ENCODE measurements around the gene ADAMTSL1. TPM values are rescaled to one million over a fixed set of nuclear protein-coding genes. Genes with fewer than 3 reads are reported as not detected.

ADAMTSL1 gene
- total RNA-seq, 4 donors from 2014 or later = 21.3 to 138 (median 125) TPM

DNA sequence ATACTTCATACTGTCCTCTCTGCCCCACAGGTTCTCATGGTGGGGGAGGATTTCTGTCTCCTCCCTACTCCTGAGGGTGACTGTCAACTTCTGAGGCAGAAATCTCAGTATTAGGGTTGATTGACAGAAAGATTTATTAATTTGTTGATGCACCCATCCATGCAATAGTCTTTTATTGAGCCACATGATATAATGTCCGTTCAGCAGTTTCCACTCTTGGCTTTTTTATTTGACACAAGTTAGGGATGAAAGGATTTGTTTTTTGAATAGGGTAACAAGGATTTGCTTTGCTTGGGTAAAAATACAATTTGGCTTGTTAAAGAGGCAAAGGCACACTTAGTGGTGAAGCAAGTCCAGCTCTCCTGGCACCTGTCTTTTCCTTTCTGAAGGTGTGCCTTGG is 125.0 kb downstream of the ADAMTSL1 start:
- no peak for ATAC-seq
- peaks cover 4 to 53% (median 9%) of the 10 kb centered on the region in 3 donors for H3K4me1 ChIP-seq
- no peaks in the 10 kb centered on the region for H3K27me3 ChIP-seq
- H3K36me3 ChIP-seq = no peaks in the 10 kb centered on the region
- TF ChIP-seq, protein P1, sequence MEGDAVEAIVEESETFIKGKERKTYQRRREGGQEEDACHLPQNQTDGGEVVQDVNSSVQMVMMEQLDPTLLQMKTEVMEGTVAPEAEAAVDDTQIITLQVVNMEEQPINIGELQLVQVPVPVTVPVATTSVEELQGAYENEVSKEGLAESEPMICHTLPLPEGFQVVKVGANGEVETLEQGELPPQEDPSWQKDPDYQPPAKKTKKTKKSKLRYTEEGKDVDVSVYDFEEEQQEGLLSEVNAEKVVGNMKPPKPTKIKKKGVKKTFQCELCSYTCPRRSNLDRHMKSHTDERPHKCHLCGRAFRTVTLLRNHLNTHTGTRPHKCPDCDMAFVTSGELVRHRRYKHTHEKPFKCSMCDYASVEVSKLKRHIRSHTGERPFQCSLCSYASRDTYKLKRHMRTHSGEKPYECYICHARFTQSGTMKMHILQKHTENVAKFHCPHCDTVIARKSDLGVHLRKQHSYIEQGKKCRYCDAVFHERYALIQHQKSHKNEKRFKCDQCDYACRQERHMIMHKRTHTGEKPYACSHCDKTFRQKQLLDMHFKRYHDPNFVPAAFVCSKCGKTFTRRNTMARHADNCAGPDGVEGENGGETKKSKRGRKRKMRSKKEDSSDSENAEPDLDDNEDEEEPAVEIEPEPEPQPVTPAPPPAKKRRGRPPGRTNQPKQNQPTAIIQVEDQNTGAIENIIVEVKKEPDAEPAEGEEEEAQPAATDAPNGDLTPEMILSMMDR (IDR thresholded peaks at IDR 0.05) = no peak
- TF ChIP-seq POLR2AphosphoS5 (IDR thresholded peaks at IDR 0.05) = no peak
- H3K9me3 ChIP-seq = peaks cover 0 to 12% (median 0%) of the 10 kb centered on the region in 3 donors
- H3K27ac ChIP-seq = no peak overlapping the region
- H3K4me3 ChIP-seq = no peak overlapping the region
- 56 to 63% methylated on average over 1 of the region's 1 CpG for WGBS, 2 donors (ENCODE audit: low coverage in 1 of 2)

DNA sequence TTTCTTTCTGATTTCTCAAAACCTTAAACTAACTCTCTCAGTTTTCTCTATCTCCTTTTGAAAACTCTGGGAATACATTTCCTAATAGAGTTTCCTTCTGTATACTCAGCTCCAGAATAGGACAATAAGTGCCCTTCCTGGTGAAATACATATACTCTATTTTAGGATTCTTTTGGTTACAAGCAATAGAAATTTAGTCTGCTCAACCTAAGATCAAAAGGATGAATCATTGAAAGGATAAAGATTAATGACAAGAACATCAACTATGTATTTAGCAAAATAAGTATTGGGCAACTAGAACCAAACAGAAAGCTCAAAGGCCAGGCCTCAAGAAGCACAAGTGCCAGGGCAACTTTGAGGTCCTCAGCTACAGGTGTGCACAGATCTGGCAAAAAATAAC is 127.1 kb downstream of the ADAMTSL1 start:
- Histone ChIP-seq H3K27ac (peak overlapping the region in 1 of 4 donors; percentile 33), H3K27me3 (no peaks in the 10 kb centered on the region), H3K4me1 (peaks cover 6 to 57% (median 9%) of the 10 kb centered on the region in 3 donors), H3K9me3 (no peaks in the 10 kb centered on the region), H3K4me3 (no peak overlapping the region), H3K36me3 (no peaks in the 10 kb centered on the region)
- ATAC-seq = peak; percentile 34
- TF ChIP-seq, protein P1 (IDR thresholded peaks at IDR 0.05) = no peak
- TF ChIP-seq POLR2A (IDR thresholded peaks at IDR 0.05) (no peak), POLR2AphosphoS5 (IDR thresholded peaks at IDR 0.05) (no peak)

DNA sequence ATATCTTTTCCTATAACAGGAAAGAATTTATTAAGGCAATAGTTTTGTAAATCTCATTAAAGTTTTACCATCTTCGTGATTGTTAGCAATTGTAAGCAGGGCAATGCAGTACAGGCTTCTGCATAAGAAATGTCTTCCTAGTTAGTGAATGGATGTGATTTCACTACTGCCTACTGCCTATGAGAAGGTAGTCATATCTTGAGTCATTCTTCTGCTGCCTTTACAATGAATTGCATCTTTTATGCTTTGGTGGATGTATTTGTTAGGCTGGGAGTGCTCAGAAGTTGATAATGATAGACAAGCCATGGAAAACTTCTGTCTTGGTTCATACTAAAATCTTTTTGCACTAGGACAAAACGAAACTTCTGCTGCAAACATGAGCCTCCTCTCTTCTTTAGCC is 128.0 kb downstream of the ADAMTSL1 start:
- H3K27ac ChIP-seq = no peak overlapping the region
- 62 to 88% methylated on average over 2 of the region's 2 CpGs for WGBS, 2 donors (ENCODE audit: low coverage in 1 of 2)

DNA sequence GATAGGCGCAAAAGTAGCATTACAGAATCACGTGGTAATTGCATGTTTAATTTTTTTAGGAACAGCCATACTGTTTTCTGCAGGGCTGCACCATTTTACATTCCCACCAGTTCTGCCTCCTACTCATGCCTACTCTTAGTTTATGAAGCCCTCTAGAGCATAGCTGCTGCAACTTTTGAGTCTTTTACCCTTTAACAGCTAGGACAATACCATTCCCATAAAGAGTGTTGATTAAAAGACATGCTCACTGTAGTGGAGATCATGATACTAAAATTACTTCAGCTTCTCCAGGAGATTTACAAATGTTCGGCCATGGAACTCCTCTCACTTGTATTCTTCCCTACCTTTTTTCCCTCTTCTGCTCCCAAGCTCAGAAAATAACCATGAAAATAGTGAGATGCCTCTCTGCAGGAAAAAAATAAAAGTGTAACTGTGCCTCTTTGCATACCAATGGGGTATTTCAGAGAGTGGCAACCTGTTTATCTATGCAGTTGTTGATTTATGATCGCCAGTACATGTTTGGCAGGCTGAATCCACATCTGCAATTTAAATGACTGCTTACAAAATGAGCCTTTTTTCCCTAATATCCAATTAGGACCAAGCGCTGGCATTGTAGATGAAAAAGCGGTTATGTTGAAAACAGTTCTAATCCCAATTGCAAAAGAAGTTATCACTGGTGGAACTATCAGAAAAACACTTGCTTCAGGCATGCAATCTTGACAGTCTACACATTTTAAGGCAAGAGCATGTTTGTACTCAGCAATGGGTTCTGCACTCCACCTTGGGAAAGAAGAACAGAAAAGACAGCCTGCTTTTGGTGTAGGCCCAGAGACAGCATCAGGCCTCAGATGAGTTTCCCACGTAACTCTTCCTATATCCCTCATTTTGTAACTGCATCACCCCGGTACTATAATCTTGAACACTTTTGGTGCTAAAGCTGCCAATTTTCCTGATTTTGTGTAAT is 131.1 kb downstream of the ADAMTSL1 start:
- Histone ChIP-seq H3K9me3 (no peaks in the 10 kb centered on the region), H3K27ac (peak overlapping the region in 3 of 4 donors; percentile 9 to 70 (median 59)), H3K4me1 (peaks cover 0 to 51% (median 6%) of the 10 kb centered on the region in 3 donors), H3K36me3 (no peaks in the 10 kb centered on the region), H3K4me3 (no peak overlapping the region), H3K27me3 (no peaks in the 10 kb centered on the region)
- ATAC-seq = no peak
- TF ChIP-seq POLR2AphosphoS5 (IDR thresholded peaks at IDR 0.05) = peak; percentile 19
- no peak for TF ChIP-seq EP300 (IDR thresholded peaks at IDR 0.05)
- WGBS, 2 donors (ENCODE audit: low coverage in 1 of 2) = 78 to 83% methylated on average over 7 to 8 of the region's 8 CpGs

More for the DNA sequence above, 128.0 kb downstream of the ADAMTSL1 start:
- H3K4me3 ChIP-seq = no peak overlapping the region
- H3K9me3 ChIP-seq = no peaks in the 10 kb centered on the region
- TF ChIP-seq POLR2A (IDR thresholded peaks at IDR 0.05) = no peak
- TF ChIP-seq EP300 (IDR thresholded peaks at IDR 0.05) = no peak
- TF ChIP-seq, protein P1 (IDR thresholded peaks at IDR 0.05) = no peak
- no peaks in the 10 kb centered on the region for H3K36me3 ChIP-seq
- H3K4me1 ChIP-seq = peaks cover 6 to 62% (median 8%) of the 10 kb centered on the region in 3 donors
- no peak for ATAC-seq
- no peaks in the 10 kb centered on the region for H3K27me3 ChIP-seq

DNA sequence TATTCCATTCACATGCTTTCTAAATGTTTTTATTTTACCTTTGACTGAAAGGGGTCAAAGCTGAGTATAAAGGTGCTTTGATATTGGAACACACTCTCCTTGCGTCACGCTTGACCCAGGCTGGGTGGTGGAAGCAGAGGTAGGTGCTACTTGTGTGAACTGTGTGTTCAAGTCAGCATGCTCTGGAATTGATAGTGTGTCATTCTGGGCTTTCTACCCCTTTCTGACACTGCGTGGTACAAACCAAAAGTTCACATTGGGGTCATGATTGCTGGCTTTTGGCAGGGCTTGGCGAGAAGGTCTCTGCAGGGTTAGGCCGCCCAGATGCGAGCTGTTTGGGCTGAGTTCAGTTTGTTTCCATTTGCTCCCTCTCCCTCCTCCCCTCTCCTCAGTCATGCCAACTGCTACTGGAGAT is 131.8 kb downstream of the ADAMTSL1 start:
- H3K9me3 ChIP-seq = no peaks in the 10 kb centered on the region
- 33 to 67% methylated on average over 2 to 6 of the region's 6 CpGs for WGBS, 2 donors (ENCODE audit: low coverage in 1 of 2)
- no peak overlapping the region for H3K4me3 ChIP-seq
- peak overlapping the region in 3 of 4 donors; percentile 48 to 70 (median 59) for H3K27ac ChIP-seq
- H3K27me3 ChIP-seq = no peaks in the 10 kb centered on the region
- TF ChIP-seq POLR2A (IDR thresholded peaks at IDR 0.05) (no peak), POLR2AphosphoS5 (IDR thresholded peaks at IDR 0.05) (peak; percentile 72)
- H3K4me1 ChIP-seq = peaks cover 0 to 52% (median 6%) of the 10 kb centered on the region in 3 donors
- no peaks in the 10 kb centered on the region for H3K36me3 ChIP-seq
- ATAC-seq = peak; percentile 65

DNA sequence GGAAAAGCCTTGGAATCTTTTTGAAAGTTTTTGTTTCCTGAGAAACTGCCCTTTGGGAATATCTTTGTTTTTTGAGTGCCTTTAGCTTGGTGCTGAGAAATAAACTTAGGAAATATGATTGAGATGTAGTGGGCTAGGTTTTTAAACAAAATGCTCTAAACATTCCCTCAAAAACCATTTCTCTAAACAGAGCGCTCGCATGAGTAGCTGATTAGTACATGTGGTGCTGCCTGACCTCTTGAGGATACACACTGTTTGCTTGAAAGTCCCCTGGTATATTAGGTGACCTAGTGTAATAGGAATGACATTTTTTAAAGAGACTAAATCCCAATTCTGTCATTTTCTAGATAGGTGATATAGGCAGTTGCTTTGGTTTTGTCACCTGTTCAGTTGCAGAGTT is 132.3 kb downstream of the ADAMTSL1 start:
- H3K27ac ChIP-seq = peak overlapping the region in 3 of 4 donors; percentile 48 to 70 (median 59)
- peaks cover 0 to 52% (median 10%) of the 10 kb centered on the region in 3 donors for H3K4me1 ChIP-seq
- H3K27me3 ChIP-seq = no peaks in the 10 kb centered on the region
- TF ChIP-seq POLR2AphosphoS5 (IDR thresholded peaks at IDR 0.05) (peak; percentile 9), POLR2A (IDR thresholded peaks at IDR 0.05) (no peak)
- no peak overlapping the region for H3K4me3 ChIP-seq
- WGBS, 2 donors (ENCODE audit: low coverage in 1 of 2) = 39 to 40% methylated on average over 1 to 2 of the region's 2 CpGs
- no peak for ATAC-seq
- no peaks in the 10 kb centered on the region for H3K36me3 ChIP-seq
- no peaks in the 10 kb centered on the region for H3K9me3 ChIP-seq
